Loucy (cell line): ENCODE measurements around the gene ARHGAP10.

Experiments used
- H2AFZ ChIP-seq: fragments of 200-600 bp; sonication (generic); 2 replicates; pipeline ENCODE4 v1.6.0; 2016; ENCODE audit warnings: antibody characterized with exemption, mild to moderate bottlenecking, low read length, moderate library complexity
- H3F3A ChIP-seq: fragments of 200-600 bp; 2 replicates; pipeline ENCODE4 v1.6.0; 2016; ENCODE audit warnings: antibody characterized with exemption, low read depth, mild to moderate bottlenecking
- H3K27me3 ChIP-seq: fragments of 200-600 bp; sonication (generic); 2 replicates; pipeline ENCODE4 v1.6.1; 2014; ENCODE audit warnings: low read length, mild to moderate bottlenecking; ENCODE audit not compliant: insufficient read depth, poor library complexity, severe bottlenecking
- H3K36me3 ChIP-seq: fragments of 200-600 bp; sonication (generic); 2 replicates; pipeline ENCODE4 v1.6.1; 2016; ENCODE audit warnings: low read length; ENCODE audit not compliant: insufficient read depth
- H3K4me1 ChIP-seq: fragments of 200-600 bp; sonication (generic); 2 replicates; pipeline ENCODE4 v1.5.1; 2014; ENCODE audit warnings: low read length, mild to moderate bottlenecking; ENCODE audit not compliant: insufficient read depth, poor library complexity, severe bottlenecking
- H3K4me2 ChIP-seq: fragments of 200-600 bp; sonication (generic); 2 replicates; pipeline ENCODE4 v1.6.0; 2014; ENCODE audit warnings: antibody characterized with exemption, low read length, low read depth, mild to moderate bottlenecking; ENCODE audit not compliant: poor library complexity, severe bottlenecking
- H3K4me3 ChIP-seq: fragments of 200-600 bp; sonication (generic); 2 replicates; pipeline ENCODE4 v1.5.1; 2014; ENCODE audit warnings: low read length, mild to moderate bottlenecking, mixed read lengths; ENCODE audit not compliant: poor library complexity, severe bottlenecking
- H3K79me2 ChIP-seq: fragments of 200-600 bp; sonication (generic); 2 replicates; pipeline ENCODE4 v1.6.1; 2014; ENCODE audit warnings: low read length; ENCODE audit not compliant: insufficient read depth
- H3K9ac ChIP-seq: fragments of 200-600 bp; sonication (generic); 2 replicates; pipeline ENCODE4 v1.6.0; 2014; ENCODE audit warnings: mild to moderate bottlenecking, low read depth, low read length, moderate library complexity; ENCODE audit not compliant: poor library complexity, severe bottlenecking
- H3K9me2 ChIP-seq: fragments of 200-600 bp; sonication (generic); replicated peaks from 2 replicates; pipeline ENCODE4 v1.6.1; 2016; ENCODE audit warnings: low read depth, low read length, mixed read lengths
- H3K9me3 ChIP-seq: fragments of 200-600 bp; sonication (generic); 2 replicates; pipeline ENCODE4 v1.6.1; 2014; ENCODE audit warnings: mild to moderate bottlenecking, antibody characterized with exemption, low read length, low read depth; ENCODE audit not compliant: insufficient read depth
- H4K20me1 ChIP-seq: fragments of 200-600 bp; sonication (generic); 2 replicates; pipeline ENCODE4 v1.6.0; 2014; ENCODE audit warnings: antibody characterized with exemption, low read length, mild to moderate bottlenecking; ENCODE audit not compliant: insufficient read depth, poor library complexity, severe bottlenecking
- EZH2phosphoT487 ChIP-seq: fragments of 200-600 bp; IDR thresholded peaks from 2 replicates; pipeline ENCODE4 v1.6.1; 2018; ENCODE audit warnings: antibody characterized with exemption, mild to moderate bottlenecking, moderate library complexity, borderline replicate concordance
- TF ChIP-seq, protein P1 (sequence below): fragments of 200-600 bp; sonication (generic); conservative IDR thresholded peaks from 2 replicates; pipeline ENCODE4 v1.5.1; 2014; ENCODE audit warnings: mild to moderate bottlenecking, antibody characterized with exemption, low read length

ARHGAP10 gene

GRCh38 chr4:147923854-147924253 lies 192.0 kb downstream of the ARHGAP10 start:
- Histone ChIP-seq H3K4me1 (no peaks in the 10 kb centered on the region), H3K27me3 (no peaks in the 10 kb centered on the region), H3K79me2 (no peaks in the 10 kb centered on the region), H4K20me1 (no peaks in the 10 kb centered on the region), H2AFZ (no peak overlapping the region), H3K4me3 (no peak overlapping the region), H3K4me2 (no peak overlapping the region), H3F3A (no peaks in the 10 kb centered on the region), H3K9ac (no peak overlapping the region), H3K9me3 (no peaks in the 10 kb centered on the region), H3K36me3 (no peaks in the 10 kb centered on the region), H3K9me2 (no peaks in the 10 kb centered on the region)
- no peak for TF ChIP-seq EZH2phosphoT487
- TF ChIP-seq, protein P1, sequence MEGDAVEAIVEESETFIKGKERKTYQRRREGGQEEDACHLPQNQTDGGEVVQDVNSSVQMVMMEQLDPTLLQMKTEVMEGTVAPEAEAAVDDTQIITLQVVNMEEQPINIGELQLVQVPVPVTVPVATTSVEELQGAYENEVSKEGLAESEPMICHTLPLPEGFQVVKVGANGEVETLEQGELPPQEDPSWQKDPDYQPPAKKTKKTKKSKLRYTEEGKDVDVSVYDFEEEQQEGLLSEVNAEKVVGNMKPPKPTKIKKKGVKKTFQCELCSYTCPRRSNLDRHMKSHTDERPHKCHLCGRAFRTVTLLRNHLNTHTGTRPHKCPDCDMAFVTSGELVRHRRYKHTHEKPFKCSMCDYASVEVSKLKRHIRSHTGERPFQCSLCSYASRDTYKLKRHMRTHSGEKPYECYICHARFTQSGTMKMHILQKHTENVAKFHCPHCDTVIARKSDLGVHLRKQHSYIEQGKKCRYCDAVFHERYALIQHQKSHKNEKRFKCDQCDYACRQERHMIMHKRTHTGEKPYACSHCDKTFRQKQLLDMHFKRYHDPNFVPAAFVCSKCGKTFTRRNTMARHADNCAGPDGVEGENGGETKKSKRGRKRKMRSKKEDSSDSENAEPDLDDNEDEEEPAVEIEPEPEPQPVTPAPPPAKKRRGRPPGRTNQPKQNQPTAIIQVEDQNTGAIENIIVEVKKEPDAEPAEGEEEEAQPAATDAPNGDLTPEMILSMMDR: no peak

- no peak overlapping the region for H3K4me2 ChIP-seq
- H3K9me2 ChIP-seq: no peaks in the 10 kb centered on the region
- H3K36me3 ChIP-seq: no peaks in the 10 kb centered on the region
- H3K9me3 ChIP-seq: no peaks in the 10 kb centered on the region
- no peak overlapping the region for H3K4me3 ChIP-seq
- H4K20me1 ChIP-seq: no peaks in the 10 kb centered on the region
- TF ChIP-seq, protein P1: peak; percentile 70
- no peak for TF ChIP-seq EZH2phosphoT487
- no peaks in the 10 kb centered on the region for H3F3A ChIP-seq
- no peaks in the 10 kb centered on the region for H3K79me2 ChIP-seq
- no peak overlapping the region for H3K9ac ChIP-seq
- no peak overlapping the region for H2AFZ ChIP-seq
- H3K4me1 ChIP-seq: no peaks in the 10 kb centered on the region
- H3K27me3 ChIP-seq: no peaks in the 10 kb centered on the region
These were observed 192.9 kb downstream of the ARHGAP10 start for GRCh38 chr4:147924604-147925412.

GRCh38 chr4:147927377-147928137 lies 195.7 kb downstream of the ARHGAP10 start:
- Histone ChIP-seq H3K27me3 (no peaks in the 10 kb centered on the region), H3K36me3 (peaks cover 3% of the 10 kb centered on the region; the same call in 1 of the 2 replicates), H3K79me2 (no peaks in the 10 kb centered on the region), H3K4me3 (no peak overlapping the region), H3K9me2 (no peaks in the 10 kb centered on the region), H2AFZ (no peak overlapping the region), H3F3A (no peaks in the 10 kb centered on the region), H3K9me3 (no peaks in the 10 kb centered on the region), H3K9ac (no peak overlapping the region), H3K4me1 (no peaks in the 10 kb centered on the region), H3K4me2 (no peak overlapping the region), H4K20me1 (no peaks in the 10 kb centered on the region)
- TF ChIP-seq EZH2phosphoT487: no peak
- TF ChIP-seq, protein P1: no peak
